HEK293 (cell line): ENCODE results near the gene ISYNA1.

ENCODE experiments used
- IKZF3 ChIP-seq: fragments of 450-650 bp; IDR thresholded peaks from 2 replicates; pipeline ENCODE4 v1.5.0; 2018; ENCODE audit warnings: missing biosample characterization, mild to moderate bottlenecking, missing genetic modification characterization, moderate library complexity
- KLF9 ChIP-seq: fragments of 450-650 bp; formaldehyde crosslinking; IDR thresholded peaks from 2 replicates; pipeline ENCODE4 v1.5.1; 2016; ENCODE audit warnings: missing biosample characterization, missing genetic modification characterization, low read depth
- ZBTB48 ChIP-seq: fragments of 450-650 bp; formaldehyde crosslinking; IDR thresholded peaks from 2 replicates; pipeline ENCODE4 v1.5.1; 2016; ENCODE audit warnings: missing biosample characterization, missing genetic modification characterization
- ZNF223 ChIP-seq: fragments of 450-650 bp; formaldehyde crosslinking; IDR thresholded peaks from 2 replicates; pipeline ENCODE4 v1.5.1; 2016; ENCODE audit warnings: missing biosample characterization, missing genetic modification characterization
- ZNF239 ChIP-seq: fragments of 450-650 bp; formaldehyde crosslinking; IDR thresholded peaks from 2 replicates; pipeline ENCODE4 v1.5.1; 2016; ENCODE audit warnings: missing biosample characterization, missing genetic modification characterization
- ZNF596 ChIP-seq: fragments of 450-650 bp; IDR thresholded peaks from 2 replicates; pipeline ENCODE4 v1.5.0; 2018; ENCODE audit warnings: missing biosample characterization, mild to moderate bottlenecking, missing genetic modification characterization, moderate library complexity
- ZNF658 ChIP-seq: fragments of 450-650 bp; formaldehyde crosslinking; IDR thresholded peaks from 2 replicates; pipeline ENCODE4; 2016; ENCODE audit warnings: missing biosample characterization, missing genetic modification characterization
- ZNF692 ChIP-seq: fragments of 450-650 bp; formaldehyde crosslinking; IDR thresholded peaks from 2 replicates; pipeline ENCODE4 v1.5.1; 2016; ENCODE audit warnings: missing biosample characterization, missing genetic modification characterization
- ZNF777 ChIP-seq: fragments of 450-650 bp; formaldehyde crosslinking; IDR thresholded peaks from 2 replicates; pipeline ENCODE4 v1.5.1; 2017; ENCODE audit warnings: missing biosample characterization, missing genetic modification characterization, borderline replicate concordance
- TF ChIP-seq, protein P1 (sequence below): fragments of 450-650 bp; formaldehyde crosslinking; IDR thresholded peaks from 2 replicates; pipeline ENCODE4 v1.5.1; 2016; ENCODE audit warnings: missing biosample characterization, missing genetic modification characterization
- TF ChIP-seq, protein P2 (sequence below): fragments of 450-650 bp; IDR thresholded peaks from 2 replicates; pipeline ENCODE4 v1.5.1; 2018; ENCODE audit warnings: missing biosample characterization, mild to moderate bottlenecking, missing genetic modification characterization
- TF ChIP-seq, protein P3 (sequence below): fragments of 450-650 bp; formaldehyde crosslinking; IDR thresholded peaks from 2 replicates; pipeline ENCODE4 v1.5.1; 2016; ENCODE audit warnings: missing biosample characterization, missing genetic modification characterization
- TF ChIP-seq, protein P4 (sequence below): fragments of 450-650 bp; formaldehyde crosslinking; IDR thresholded peaks from 2 replicates; pipeline ENCODE4 v1.5.1; 2016; ENCODE audit warnings: missing biosample characterization, missing genetic modification characterization

Gene ISYNA1

DNA sequence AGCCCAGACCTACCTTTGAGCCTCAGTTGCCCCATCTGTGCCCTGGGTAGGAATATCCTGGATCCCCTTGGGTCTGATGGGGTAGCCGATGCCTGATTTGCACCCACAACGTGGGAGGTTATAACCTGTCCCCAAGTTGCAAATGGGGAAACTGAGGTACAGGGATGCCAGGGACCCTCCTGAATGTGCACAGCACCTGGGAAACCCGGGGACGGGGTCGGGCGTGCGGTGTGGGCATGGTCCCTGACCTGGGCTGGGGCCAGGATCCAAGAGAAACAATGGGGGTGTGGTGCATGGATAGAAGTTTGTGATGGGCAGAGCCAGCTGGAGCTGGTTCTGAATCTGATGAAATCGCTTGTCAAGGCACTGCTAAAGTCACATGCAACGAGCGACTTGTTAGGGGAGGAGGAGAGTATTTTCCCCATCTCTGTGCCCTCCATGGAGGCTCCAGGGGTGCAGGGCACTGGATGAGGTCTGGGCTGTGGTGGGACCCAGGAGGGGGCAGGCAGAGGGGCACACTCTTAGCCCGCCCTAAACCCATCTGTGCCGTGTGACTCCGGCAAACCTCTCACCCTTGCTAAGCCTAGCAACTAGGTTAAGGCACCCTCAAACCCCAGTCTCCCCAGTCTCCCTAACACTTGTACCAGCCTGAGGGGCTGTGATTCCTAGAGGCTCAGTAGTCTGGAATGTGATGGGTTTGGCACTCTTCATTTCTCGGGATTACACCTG, 51.2 kb downstream of the ISYNA1 start (continued):
- TF ChIP-seq, protein P1, sequence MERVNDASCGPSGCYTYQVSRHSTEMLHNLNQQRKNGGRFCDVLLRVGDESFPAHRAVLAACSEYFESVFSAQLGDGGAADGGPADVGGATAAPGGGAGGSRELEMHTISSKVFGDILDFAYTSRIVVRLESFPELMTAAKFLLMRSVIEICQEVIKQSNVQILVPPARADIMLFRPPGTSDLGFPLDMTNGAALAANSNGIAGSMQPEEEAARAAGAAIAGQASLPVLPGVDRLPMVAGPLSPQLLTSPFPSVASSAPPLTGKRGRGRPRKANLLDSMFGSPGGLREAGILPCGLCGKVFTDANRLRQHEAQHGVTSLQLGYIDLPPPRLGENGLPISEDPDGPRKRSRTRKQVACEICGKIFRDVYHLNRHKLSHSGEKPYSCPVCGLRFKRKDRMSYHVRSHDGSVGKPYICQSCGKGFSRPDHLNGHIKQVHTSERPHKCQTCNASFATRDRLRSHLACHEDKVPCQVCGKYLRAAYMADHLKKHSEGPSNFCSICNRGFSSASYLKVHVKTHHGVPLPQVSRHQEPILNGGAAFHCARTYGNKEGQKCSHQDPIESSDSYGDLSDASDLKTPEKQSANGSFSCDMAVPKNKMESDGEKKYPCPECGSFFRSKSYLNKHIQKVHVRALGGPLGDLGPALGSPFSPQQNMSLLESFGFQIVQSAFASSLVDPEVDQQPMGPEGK (tag by site-specific recombination) = peak; percentile 60
- TF ChIP-seq IKZF3 (tag by site-specific recombination) = 0 out of 2 replicates have a peak, but pooled peaks have one; percentile 30
- peak; percentile 55 for TF ChIP-seq ZNF692 (tag by site-specific recombination)
- 0 out of 2 replicates have a peak, but pooled peaks have one; percentile 59 for TF ChIP-seq ZNF239
- no peak for TF ChIP-seq ZNF777 (tag by site-specific recombination)
- no peak for TF ChIP-seq ZNF658 (tag by site-specific recombination)
- TF ChIP-seq ZBTB48 (tag by site-specific recombination) = peak; percentile 80
- TF ChIP-seq ZNF223 (tag by site-specific recombination) = peak; percentile 94
- peak; percentile 37; the same call in 1 of the 2 replicates for TF ChIP-seq KLF9
- TF ChIP-seq, protein P2, sequence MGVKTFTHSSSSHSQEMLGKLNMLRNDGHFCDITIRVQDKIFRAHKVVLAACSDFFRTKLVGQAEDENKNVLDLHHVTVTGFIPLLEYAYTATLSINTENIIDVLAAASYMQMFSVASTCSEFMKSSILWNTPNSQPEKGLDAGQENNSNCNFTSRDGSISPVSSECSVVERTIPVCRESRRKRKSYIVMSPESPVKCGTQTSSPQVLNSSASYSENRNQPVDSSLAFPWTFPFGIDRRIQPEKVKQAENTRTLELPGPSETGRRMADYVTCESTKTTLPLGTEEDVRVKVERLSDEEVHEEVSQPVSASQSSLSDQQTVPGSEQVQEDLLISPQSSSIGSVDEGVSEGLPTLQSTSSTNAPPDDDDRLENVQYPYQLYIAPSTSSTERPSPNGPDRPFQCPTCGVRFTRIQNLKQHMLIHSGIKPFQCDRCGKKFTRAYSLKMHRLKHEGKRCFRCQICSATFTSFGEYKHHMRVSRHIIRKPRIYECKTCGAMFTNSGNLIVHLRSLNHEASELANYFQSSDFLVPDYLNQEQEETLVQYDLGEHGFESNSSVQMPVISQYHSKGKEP = peak; percentile 64
- no peak for TF ChIP-seq ZNF596 (tag by site-specific recombination)
- TF ChIP-seq, protein P3, sequence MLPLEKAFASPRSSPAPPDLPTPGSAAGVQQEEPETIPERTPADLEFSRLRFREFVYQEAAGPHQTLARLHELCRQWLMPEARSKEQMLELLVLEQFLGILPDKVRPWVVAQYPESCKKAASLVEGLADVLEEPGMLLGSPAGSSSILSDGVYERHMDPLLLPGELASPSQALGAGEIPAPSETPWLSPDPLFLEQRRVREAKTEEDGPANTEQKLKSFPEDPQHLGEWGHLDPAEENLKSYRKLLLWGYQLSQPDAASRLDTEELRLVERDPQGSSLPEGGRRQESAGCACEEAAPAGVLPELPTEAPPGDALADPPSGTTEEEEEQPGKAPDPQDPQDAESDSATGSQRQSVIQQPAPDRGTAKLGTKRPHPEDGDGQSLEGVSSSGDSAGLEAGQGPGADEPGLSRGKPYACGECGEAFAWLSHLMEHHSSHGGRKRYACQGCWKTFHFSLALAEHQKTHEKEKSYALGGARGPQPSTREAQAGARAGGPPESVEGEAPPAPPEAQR (tag by site-specific recombination) = peak; percentile 10; the same call in 1 of the 2 replicates
- TF ChIP-seq, protein P4, sequence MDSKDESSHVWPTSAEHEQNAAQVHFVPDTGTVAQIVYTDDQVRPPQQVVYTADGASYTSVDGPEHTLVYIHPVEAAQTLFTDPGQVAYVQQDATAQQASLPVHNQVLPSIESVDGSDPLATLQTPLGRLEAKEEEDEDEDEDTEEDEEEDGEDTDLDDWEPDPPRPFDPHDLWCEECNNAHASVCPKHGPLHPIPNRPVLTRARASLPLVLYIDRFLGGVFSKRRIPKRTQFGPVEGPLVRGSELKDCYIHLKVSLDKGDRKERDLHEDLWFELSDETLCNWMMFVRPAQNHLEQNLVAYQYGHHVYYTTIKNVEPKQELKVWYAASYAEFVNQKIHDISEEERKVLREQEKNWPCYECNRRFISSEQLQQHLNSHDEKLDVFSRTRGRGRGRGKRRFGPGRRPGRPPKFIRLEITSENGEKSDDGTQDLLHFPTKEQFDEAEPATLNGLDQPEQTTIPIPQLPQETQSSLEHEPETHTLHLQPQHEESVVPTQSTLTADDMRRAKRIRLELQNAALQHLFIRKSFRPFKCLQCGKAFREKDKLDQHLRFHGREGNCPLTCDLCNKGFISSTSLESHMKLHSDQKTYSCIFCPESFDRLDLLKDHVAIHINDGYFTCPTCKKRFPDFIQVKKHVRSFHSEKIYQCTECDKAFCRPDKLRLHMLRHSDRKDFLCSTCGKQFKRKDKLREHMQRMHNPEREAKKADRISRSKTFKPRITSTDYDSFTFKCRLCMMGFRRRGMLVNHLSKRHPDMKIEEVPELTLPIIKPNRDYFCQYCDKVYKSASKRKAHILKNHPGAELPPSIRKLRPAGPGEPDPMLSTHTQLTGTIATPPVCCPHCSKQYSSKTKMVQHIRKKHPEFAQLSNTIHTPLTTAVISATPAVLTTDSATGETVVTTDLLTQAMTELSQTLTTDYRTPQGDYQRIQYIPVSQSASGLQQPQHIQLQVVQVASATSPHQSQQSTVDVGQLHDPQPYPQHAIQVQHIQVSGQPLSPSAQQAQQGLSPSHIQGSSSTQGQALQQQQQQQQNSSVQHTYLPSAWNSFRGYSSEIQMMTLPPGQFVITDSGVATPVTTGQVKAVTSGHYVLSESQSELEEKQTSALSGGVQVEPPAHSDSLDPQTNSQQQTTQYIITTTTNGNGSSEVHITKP (tag by site-specific recombination) = peak; percentile 51
- TF ChIP-seq, all 188 proteins: peak for 14
